Esophagus squamous epithelium (tissue), 5 donors: ENCODE data around the gene FSTL4. TPM values are rescaled to one million over a fixed set of nuclear protein-coding genes. Genes with fewer than 3 reads are reported as not detected.

ENCODE experiments used
- DNase-seq: peaks from one replicate; lab custom pipeline; 2025; lab: John Stamatoyannopoulos, UW
- H3K27ac ChIP-seq, 4 donors: fragments of 200-600 bp; sonication (generic); one replicate each; pipeline ENCODE4 v1.5.1; 2016 to 2019; ENCODE audit warnings: mild to moderate bottlenecking in 1 of 4
- H3K27me3 ChIP-seq, 4 donors: fragments of 200-600 bp; sonication (generic); 1 replicate in 3 of 4; 2 replicates in 1 of 4; pipeline versions ENCODE4 v1.5.1 to v1.6.0; 2017 to 2021; ENCODE audit warnings: antibody characterized with exemption in 1 of 4
- H3K36me3 ChIP-seq, 3 donors: fragments of 200-600 bp; sonication (generic); one replicate each; pipeline ENCODE4 v1.5.1; 2016 to 2019
- H3K4me1 ChIP-seq, 3 donors: fragments of 200-600 bp; sonication (generic); one replicate each; pipeline ENCODE4 v1.5.1; 2017 to 2019
- H3K4me3 ChIP-seq, 4 donors: fragments of 200-600 bp; sonication (generic); 1 replicate in 3 of 4; 2 replicates in 1 of 4; pipeline ENCODE4 v1.5.1; 2016 to 2019; ENCODE audit warnings: mild to moderate bottlenecking in 2 of 4, moderate library complexity in 1 of 4
- H3K9me3 ChIP-seq, 3 donors: fragments of 200-600 bp; sonication (generic); one replicate each; pipeline ENCODE4 v1.5.1; 2016 to 2019
- POLR2A ChIP-seq, 4 donors: fragments of 450-650 bp; IDR thresholded peaks; one replicate each; pipeline ENCODE4 v1.6.1; 2017; ENCODE audit warnings: antibody characterized with exemption in 4 of 4, mild to moderate bottlenecking in 4 of 4, moderate library complexity in 3 of 4
- WGBS, 2 donors: methylation state at CpG; one replicate each; pipeline ENCODE4 v1.1.5; 2018; 5-methylcytosine and 5-hydroxymethylcytosine counted together
- intact Hi-C: fragments of 100-400 bp; cut with DNase I; formaldehyde crosslinking; loops from one replicate; pipeline ENCODE4 v1.15.0; 2022
- total RNA-seq, 4 donors: library from RNA; depleted of rRNA; stranded (reverse); fragments of >200 nt; gene quantifications; one replicate each; pipeline ENCODE4 v1.1.0, GENCODE V29; 2016
- TF ChIP-seq, protein P1 (sequence below), 6 experiments: fragments of 450-650 bp in 4 of 6; fragments of 200-600 bp in 2 of 6; sonication (generic) in 2 of 6; IDR thresholded peaks; one replicate each; pipeline ENCODE4 v1.5.1; 2016 to 2019; ENCODE audit warnings: antibody characterized with exemption in 6 of 6, mild to moderate bottlenecking in 4 of 6, moderate library complexity in 4 of 6
- donor health status: DM: yes; HTN: yes; CAD: no.

Gene FSTL4
- total RNA-seq, 4 donors from 2014 or later: 0.53 to 4.1 (median 1.4) TPM

DNA sequence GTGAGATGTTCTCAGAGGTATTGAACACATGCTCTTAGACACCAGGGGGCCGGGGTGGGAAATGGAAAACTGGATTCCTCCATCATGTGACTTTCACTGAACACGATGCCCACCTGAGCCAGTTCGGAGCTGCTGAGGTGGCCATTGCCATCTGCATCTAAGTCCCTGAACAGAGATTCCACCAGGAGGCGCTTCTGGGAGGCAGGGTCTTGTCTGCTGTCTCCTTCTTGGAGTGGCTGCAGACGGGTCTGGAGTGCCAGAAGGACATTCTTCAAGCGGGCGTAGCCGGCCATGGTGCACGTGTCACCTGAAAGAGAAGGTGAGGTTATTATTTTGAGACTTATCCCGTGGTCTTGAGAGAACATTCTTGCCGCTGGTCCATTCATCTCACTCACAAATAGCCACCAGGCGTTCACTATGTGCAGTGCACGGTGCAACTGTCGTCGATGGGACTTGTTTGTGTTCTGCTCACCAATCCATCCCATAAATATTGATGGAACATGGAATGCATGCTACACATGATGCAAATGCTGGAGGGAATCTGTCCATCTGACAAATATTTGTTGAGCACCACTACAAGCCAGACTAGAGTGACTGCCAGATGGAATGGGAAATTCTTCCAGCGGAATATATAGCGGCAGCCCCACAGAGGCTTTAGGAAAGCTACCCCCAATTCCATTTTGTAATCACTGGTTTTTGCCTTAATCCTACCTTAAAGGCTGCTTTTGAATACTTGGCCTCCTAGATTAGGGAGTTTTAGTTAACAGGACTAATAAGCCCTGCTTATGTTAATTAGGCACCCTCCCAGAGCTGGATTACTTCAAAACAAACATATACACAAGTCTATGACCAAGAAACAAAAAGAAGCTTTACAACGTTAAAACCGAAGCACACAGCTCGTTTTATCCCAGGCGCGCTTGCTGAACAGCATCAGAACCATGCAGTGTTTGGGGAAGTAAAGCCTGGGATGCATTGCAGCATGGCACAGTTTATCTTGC is 295.7 kb downstream of the FSTL4 start:
- Histone ChIP-seq H3K4me3 (no peak overlapping the region), H3K27me3 (no peaks in the 10 kb centered on the region), H3K9me3 (no peaks in the 10 kb centered on the region), H3K27ac (no peak overlapping the region), H3K4me1 (no peaks in the 10 kb centered on the region), H3K36me3 (no peaks in the 10 kb centered on the region)
- WGBS, 2 donors: 86 to 88% methylated on average over 18 to 21 of the region's 22 CpGs
- intact Hi-C loops: no loop called here
- no peak for DNase-seq
- TF ChIP-seq POLR2A (IDR thresholded peaks at IDR 0.05): no peak
- TF ChIP-seq, protein P1, sequence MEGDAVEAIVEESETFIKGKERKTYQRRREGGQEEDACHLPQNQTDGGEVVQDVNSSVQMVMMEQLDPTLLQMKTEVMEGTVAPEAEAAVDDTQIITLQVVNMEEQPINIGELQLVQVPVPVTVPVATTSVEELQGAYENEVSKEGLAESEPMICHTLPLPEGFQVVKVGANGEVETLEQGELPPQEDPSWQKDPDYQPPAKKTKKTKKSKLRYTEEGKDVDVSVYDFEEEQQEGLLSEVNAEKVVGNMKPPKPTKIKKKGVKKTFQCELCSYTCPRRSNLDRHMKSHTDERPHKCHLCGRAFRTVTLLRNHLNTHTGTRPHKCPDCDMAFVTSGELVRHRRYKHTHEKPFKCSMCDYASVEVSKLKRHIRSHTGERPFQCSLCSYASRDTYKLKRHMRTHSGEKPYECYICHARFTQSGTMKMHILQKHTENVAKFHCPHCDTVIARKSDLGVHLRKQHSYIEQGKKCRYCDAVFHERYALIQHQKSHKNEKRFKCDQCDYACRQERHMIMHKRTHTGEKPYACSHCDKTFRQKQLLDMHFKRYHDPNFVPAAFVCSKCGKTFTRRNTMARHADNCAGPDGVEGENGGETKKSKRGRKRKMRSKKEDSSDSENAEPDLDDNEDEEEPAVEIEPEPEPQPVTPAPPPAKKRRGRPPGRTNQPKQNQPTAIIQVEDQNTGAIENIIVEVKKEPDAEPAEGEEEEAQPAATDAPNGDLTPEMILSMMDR (IDR thresholded peaks at IDR 0.05): peak in 1 of 6 experiments; percentile 19

DNA sequence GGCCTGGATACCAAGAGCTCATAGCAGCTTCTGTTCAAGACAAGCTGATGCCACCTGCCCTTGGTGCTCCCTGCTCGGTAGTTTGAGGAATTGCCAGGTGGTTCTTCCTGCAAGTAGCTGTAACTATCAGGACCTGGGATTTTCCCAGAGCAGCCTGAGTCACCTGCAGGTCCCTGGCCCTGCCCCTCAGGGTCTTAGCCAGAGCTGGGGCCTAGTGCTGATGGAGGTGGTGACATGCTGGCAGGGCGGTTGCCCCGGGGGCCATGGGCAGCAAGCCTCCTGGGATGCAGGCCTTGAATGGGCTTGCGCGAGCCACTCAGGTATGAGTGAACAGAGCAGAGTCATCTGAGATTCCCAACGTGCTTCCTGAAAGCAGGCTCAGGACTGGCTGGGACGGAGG is 298.3 kb downstream of the FSTL4 start:
- no peak for DNase-seq
- intact Hi-C loops: no loop called here

DNA sequence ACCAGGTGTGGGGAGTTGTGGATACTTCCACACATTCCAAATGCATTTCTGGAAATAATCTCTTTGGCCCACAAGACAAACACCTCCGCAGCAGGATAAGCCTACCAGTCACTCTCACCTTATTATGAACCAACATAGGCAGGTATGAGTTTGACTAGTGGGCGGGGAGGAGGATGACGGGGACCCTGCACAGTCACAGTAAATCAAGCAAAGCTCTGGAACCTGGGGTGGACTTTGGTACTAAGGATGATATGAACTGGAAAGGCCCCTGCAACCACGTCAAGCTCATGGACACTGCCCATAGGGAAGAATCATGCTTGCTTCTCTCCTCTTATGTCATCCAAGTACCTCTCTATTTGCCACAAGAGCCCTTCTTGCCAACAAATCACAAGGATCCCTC is 301.2 kb downstream of the FSTL4 start:
- H3K36me3 ChIP-seq: no peaks in the 10 kb centered on the region
- TF ChIP-seq, protein P1 (IDR thresholded peaks at IDR 0.05): no peak
- TF ChIP-seq POLR2A (IDR thresholded peaks at IDR 0.05): no peak
- no peaks in the 10 kb centered on the region for H3K4me1 ChIP-seq
- no peak for DNase-seq
- H3K9me3 ChIP-seq: no peaks in the 10 kb centered on the region
- no peak overlapping the region for H3K4me3 ChIP-seq
- no peak overlapping the region for H3K27ac ChIP-seq
- intact Hi-C loops: no loop called here
- peaks cover 0 to 3% (median 0%) of the 10 kb centered on the region in 4 donors for H3K27me3 ChIP-seq
- WGBS, 2 donors: 88 to 96% methylated on average over 4 of the region's 4 CpGs

More for the DNA sequence above, 298.3 kb downstream of the FSTL4 start:
- no peaks in the 10 kb centered on the region for H3K4me1 ChIP-seq
- no peak overlapping the region for H3K4me3 ChIP-seq
- peaks cover 0 to 3% (median 0%) of the 10 kb centered on the region in 4 donors for H3K27me3 ChIP-seq
- TF ChIP-seq, protein P1 (IDR thresholded peaks at IDR 0.05): no peak
- TF ChIP-seq POLR2A (IDR thresholded peaks at IDR 0.05): no peak
- H3K27ac ChIP-seq: no peak overlapping the region
- WGBS, 2 donors: 25 to 51% methylated on average over 2 to 7 of the region's 7 CpGs
- no peaks in the 10 kb centered on the region for H3K36me3 ChIP-seq
- H3K9me3 ChIP-seq: no peaks in the 10 kb centered on the region

DNA sequence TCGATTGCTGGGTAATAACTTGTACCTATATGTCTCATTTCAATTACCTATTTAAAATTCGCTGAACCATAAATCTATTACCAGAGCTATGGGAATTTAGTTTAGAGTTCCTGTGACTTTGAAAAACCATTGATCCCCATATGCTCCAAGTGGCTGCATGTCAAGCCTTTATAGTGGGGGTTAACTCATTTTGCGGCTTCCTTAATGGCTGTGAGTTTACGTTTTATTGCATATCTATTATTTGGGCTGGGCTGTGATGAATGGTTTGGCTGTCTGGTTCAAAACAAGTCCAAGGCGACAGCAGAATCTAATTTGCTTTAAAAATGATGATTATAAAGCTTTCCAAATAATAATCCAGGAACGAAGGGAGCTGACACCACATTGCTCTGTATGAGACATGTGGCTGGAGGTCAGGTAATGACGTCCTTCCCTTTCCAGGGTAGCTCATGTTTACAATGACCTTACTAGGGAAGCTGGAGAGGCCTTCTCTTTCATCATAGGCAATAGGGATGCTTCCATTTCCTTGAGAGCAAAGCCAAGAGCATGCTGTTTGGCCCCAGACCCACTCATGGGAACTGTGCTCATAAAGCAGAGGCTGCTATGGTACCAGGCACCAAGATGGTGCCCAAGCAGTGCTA is 302.2 kb downstream of the FSTL4 start:
- DNase-seq: no peak
- Histone ChIP-seq H3K36me3 (no peaks in the 10 kb centered on the region), H3K4me1 (no peaks in the 10 kb centered on the region), H3K27ac (no peak overlapping the region), H3K9me3 (no peaks in the 10 kb centered on the region), H3K27me3 (peaks cover 0 to 3% (median 0%) of the 10 kb centered on the region in 4 donors), H3K4me3 (no peak overlapping the region)
- TF ChIP-seq POLR2A (IDR thresholded peaks at IDR 0.05): no peak
- TF ChIP-seq, protein P1 (IDR thresholded peaks at IDR 0.05): no peak
- intact Hi-C loops: no loop called here
- 67 to 71% methylated on average over 7 of the region's 7 CpGs for WGBS, 2 donors
